ENCODE data around the gene CLDN12.

DNA sequence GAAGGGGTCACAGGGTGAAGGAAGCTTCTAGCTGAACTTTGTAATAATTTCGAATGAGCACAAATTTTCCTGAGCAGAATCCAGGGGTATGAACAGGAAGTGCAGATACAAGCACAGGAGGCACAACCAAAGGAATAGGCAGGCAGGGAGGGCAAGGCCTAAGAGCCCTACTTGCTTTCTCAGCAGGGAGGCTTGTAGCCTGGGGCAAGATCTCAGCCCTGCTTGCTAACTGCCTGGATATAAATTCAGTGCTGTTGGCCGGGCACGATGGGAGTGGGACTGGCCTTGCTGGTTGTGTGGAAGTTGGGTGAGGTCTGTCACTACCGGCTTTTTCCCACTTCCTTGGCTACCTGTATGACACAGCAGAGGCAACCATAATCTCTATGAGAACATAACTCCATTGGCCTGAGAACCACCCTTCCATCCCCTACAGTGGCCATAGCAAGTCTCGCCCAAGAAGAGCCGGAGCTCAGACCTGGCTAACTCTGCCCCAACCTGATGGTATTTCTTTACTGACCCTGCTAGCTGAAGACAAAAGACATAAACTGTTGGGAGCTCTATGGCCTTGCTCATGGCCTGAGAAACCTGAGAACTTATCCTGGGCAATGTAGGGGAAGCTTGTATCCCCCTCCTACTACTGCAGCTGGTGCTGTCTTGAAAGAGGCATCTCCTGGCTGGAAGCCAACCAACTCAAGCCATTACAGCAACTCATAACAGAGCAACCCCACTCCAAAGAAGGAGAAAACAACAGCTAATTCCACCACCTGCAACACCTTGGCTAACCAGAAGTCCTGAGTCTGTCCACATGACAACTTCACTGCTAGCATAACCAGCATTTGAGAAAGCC, 27.6 kb downstream of the CLDN12 start:
- TF ChIP-seq, protein P1, sequence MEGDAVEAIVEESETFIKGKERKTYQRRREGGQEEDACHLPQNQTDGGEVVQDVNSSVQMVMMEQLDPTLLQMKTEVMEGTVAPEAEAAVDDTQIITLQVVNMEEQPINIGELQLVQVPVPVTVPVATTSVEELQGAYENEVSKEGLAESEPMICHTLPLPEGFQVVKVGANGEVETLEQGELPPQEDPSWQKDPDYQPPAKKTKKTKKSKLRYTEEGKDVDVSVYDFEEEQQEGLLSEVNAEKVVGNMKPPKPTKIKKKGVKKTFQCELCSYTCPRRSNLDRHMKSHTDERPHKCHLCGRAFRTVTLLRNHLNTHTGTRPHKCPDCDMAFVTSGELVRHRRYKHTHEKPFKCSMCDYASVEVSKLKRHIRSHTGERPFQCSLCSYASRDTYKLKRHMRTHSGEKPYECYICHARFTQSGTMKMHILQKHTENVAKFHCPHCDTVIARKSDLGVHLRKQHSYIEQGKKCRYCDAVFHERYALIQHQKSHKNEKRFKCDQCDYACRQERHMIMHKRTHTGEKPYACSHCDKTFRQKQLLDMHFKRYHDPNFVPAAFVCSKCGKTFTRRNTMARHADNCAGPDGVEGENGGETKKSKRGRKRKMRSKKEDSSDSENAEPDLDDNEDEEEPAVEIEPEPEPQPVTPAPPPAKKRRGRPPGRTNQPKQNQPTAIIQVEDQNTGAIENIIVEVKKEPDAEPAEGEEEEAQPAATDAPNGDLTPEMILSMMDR (IDR thresholded peaks at IDR 0.05; ENCODE audit: borderline replicate concordance, extremely low read depth, low read length, poor library complexity, severe bottlenecking) = no peak
- TF ChIP-seq EZH2 (IDR thresholded peaks at IDR 0.05; ENCODE audit: borderline replicate concordance, low read depth, low read length, severe bottlenecking) = no peak

Data from DND-41 (cell line).